Transverse colon (tissue), 4 donors: ENCODE measurements around the gene SMIM36. TPM values are rescaled to one million over a fixed set of nuclear protein-coding genes. Genes with fewer than 3 reads are reported as not detected.

Experiments
- DNase-seq: peaks from one replicate; pipeline ENCODE4 v3.0.0-alpha.2; 2019
- H3K27ac ChIP-seq, 4 donors: fragments of 200-600 bp; sonication (generic); 2 replicates each; pipeline ENCODE4 v1.5.1; 2016 to 2018; ENCODE audit warnings: inconsistent platforms in 4 of 4
- H3K27me3 ChIP-seq: fragments of 200-600 bp; sonication (generic); 2 replicates; pipeline ENCODE4 v1.5.1; 2017; ENCODE audit warnings: inconsistent platforms
- H3K36me3 ChIP-seq, 4 donors: fragments of 200-600 bp; sonication (generic); 2 replicates each; pipeline ENCODE4 v1.5.1; 2017 to 2019; ENCODE audit warnings: inconsistent platforms in 4 of 4
- H3K4me1 ChIP-seq, 4 donors: fragments of 200-600 bp; sonication (generic); 2 replicates each; pipeline ENCODE4 v1.5.1; 2017 to 2020; ENCODE audit warnings: inconsistent platforms in 4 of 4
- H3K4me3 ChIP-seq, 4 donors: fragments of 200-600 bp; sonication (generic); 1 replicate in 1 of 4; 2 replicates in 3 of 4; pipeline versions ENCODE4 v1.5.1 to v1.6.1; 2017 to 2019; ENCODE audit warnings: inconsistent platforms in 4 of 4
- H3K9me3 ChIP-seq, 2 donors: fragments of 200-600 bp; sonication (generic); 2 replicates each; pipeline ENCODE4 v1.5.1; 2017 to 2019; ENCODE audit warnings: inconsistent platforms in 2 of 2
- EP300 ChIP-seq: sonication (generic); formaldehyde crosslinking; IDR thresholded peaks from one replicate; pipeline ENCODE4 v1.6.1; 2017; ENCODE audit warnings: antibody characterized with exemption, low read depth
- POLR2A ChIP-seq: fragments of 450-650 bp; IDR thresholded peaks from one replicate; pipeline ENCODE4 v1.6.1; 2016; ENCODE audit warnings: antibody characterized with exemption, mild to moderate bottlenecking, moderate library complexity
- POLR2AphosphoS5 ChIP-seq, 3 donors: sonication (generic); formaldehyde crosslinking; IDR thresholded peaks; one replicate each; pipeline ENCODE4 v1.6.1; 2016; ENCODE audit warnings: antibody characterized with exemption in 3 of 3
- WGBS, 2 donors: methylation state at CpG; one replicate each; pipeline ENCODE4 v1.1.5; 2018; ENCODE audit warnings: low coverage in 1 of 2; 5-methylcytosine and 5-hydroxymethylcytosine counted together
- in situ Hi-C, 4 donors: fragments of 200-750 bp; cut with MboI; loops; one replicate each; pipeline versions ENCODE4 v1.15.0 to v1.15.1; 2017; ENCODE audit warnings: low sequenced_read_pairs in 3 of 4, low pct_ligation_motif_present in 1 of 4, low pct_unique_long_range_greater_than_20kb in 1 of 4
- intact Hi-C: fragments of 100-400 bp; cut with DNase I; formaldehyde crosslinking; loops from one replicate; pipeline ENCODE4 v1.15.1; 2023; ENCODE audit warnings: low total_unique reads
- total RNA-seq, 4 donors: library from RNA; depleted of rRNA; stranded (reverse); fragments of >200 nt; gene quantifications; one replicate each; pipeline ENCODE4 v1.1.0, GENCODE V29; 2016
- TF ChIP-seq, protein P1 (sequence below), 5 experiments: fragments of 200-600 bp in 3 of 5; fragments of 450-650 bp in 2 of 5; sonication (generic) in 3 of 5; IDR thresholded peaks; 1 replicate in 2 of 5; 2 replicates in 3 of 5; pipeline ENCODE4 v1.5.1; 2016 to 2017; ENCODE audit warnings: antibody characterized with exemption in 5 of 5, inconsistent platforms in 3 of 5, mild to moderate bottlenecking in 2 of 5, moderate library complexity in 1 of 5

The SMIM36 gene
- total RNA-seq, 4 donors from 2014 or later: not detected

DNA sequence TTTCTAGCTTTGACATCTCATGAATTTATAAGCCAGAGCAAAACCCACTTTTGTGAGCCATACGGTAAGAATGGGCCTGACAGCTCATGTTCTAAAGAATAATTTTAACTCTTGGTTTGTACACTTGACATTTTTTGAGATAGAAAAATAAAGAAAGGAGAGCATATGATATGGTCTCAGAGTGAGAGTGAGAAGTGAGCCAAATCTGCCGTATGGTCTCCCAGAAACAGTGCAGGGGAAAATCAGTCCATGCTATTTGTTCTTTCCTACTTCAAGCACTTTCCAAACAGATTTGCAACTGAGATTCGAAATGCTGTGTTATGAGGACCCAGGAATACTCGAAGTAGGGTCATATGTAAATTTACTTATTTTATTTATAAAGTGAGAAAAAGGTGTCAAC, 20.9 kb downstream of the SMIM36 start:
- no peak for TF ChIP-seq EP300
- TF ChIP-seq, protein P1, sequence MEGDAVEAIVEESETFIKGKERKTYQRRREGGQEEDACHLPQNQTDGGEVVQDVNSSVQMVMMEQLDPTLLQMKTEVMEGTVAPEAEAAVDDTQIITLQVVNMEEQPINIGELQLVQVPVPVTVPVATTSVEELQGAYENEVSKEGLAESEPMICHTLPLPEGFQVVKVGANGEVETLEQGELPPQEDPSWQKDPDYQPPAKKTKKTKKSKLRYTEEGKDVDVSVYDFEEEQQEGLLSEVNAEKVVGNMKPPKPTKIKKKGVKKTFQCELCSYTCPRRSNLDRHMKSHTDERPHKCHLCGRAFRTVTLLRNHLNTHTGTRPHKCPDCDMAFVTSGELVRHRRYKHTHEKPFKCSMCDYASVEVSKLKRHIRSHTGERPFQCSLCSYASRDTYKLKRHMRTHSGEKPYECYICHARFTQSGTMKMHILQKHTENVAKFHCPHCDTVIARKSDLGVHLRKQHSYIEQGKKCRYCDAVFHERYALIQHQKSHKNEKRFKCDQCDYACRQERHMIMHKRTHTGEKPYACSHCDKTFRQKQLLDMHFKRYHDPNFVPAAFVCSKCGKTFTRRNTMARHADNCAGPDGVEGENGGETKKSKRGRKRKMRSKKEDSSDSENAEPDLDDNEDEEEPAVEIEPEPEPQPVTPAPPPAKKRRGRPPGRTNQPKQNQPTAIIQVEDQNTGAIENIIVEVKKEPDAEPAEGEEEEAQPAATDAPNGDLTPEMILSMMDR (IDR thresholded peaks at IDR 0.05): no peak
- TF ChIP-seq POLR2AphosphoS5 (IDR thresholded peaks at IDR 0.05): no peak
- intact Hi-C loops (no loop called here), in situ Hi-C loops (no loop called here)
- H3K4me1 ChIP-seq: peaks cover 0 to 14% (median under 1%) of the 10 kb centered on the region in 4 donors
- no peaks in the 10 kb centered on the region for H3K9me3 ChIP-seq
- no peak overlapping the region for H3K4me3 ChIP-seq
- H3K27me3 ChIP-seq: no peaks in the 10 kb centered on the region
- H3K27ac ChIP-seq: no peak overlapping the region
- DNase-seq: no peak
- 83 to 84% methylated on average over 4 of the region's 4 CpGs for WGBS, 2 donors
- no peaks in the 10 kb centered on the region for H3K36me3 ChIP-seq

DNA sequence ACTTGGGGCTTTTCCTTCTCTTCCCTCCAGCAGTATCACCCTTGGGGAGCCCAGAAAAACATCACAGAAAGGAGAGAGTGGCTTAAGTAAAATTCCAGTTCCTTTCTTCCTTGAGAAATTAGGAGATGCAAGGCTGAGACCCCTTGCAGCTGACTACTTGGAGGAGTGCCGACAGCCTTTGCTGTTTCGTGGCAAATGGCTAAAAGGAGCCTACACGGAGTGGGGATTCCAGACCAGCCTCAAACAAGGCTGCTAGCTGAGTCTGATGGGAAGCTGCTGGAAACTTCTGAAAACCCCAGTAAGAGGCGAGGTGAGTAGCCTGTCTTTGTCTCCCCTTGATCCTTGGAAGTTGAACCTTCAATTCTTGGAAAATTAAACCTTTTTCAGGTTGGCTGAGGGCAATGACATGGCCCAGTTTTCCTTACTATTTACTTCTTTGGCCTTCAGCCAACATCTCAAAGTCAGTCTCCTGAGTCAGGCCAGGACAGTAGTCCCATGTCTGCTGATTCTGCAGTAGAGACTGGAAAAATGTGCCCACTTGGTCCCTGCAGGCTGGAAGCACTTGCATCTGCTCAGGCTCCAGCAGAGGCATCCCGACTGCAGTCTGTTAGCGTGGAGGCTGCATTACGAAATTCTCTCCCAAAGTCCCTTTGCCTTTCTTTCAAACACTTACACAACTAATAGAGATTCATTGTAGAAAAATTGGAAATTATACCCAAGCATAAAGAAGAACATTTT, 23.4 kb downstream of the SMIM36 start:
- Histone ChIP-seq H3K27me3 (no peaks in the 10 kb centered on the region), H3K4me3 (no peak overlapping the region), H3K4me1 (peaks cover 0 to 7% (median 0%) of the 10 kb centered on the region in 4 donors), H3K36me3 (no peaks in the 10 kb centered on the region), H3K27ac (no peak overlapping the region), H3K9me3 (no peaks in the 10 kb centered on the region)
- 82% methylated on average over 3 to 7 of the region's 7 CpGs for WGBS, 2 donors
- DNase-seq: no peak
- intact Hi-C loops: no loop called here
- TF ChIP-seq EP300 (no peak), POLR2AphosphoS5 (IDR thresholded peaks at IDR 0.05) (no peak), POLR2A (no peak)
- TF ChIP-seq, protein P1 (IDR thresholded peaks at IDR 0.05): no peak
- in situ Hi-C loops: no loop called here

DNA sequence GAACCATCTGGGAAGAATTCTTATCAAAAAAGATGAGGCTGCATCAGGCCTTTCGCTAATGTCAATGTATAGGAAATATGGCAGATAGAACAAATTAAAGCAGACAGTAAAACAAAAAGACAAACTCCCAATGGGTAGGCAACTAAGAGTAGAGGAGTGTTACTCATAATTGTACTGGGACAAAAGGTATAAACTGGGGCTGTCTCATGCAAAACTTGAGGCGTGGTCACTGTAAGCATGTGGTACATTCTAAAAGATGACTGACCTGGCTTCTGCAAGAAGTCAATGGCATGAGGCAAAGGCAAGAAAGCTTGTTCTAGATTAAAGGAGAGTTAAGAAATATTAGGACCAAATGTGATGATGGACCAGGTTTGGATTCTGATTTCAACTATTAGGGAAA, 26.7 kb downstream of the SMIM36 start:
- no peaks in the 10 kb centered on the region for H3K36me3 ChIP-seq
- in situ Hi-C loops: no loop called here
- no peak overlapping the region for H3K27ac ChIP-seq
- peaks cover 0 to 7% (median 0%) of the 10 kb centered on the region in 4 donors for H3K4me1 ChIP-seq
- 94 to 95% methylated on average over 2 of the region's 2 CpGs for WGBS, 2 donors
- no peak for DNase-seq
- intact Hi-C loops: no loop called here
- no peaks in the 10 kb centered on the region for H3K9me3 ChIP-seq
- H3K27me3 ChIP-seq: no peaks in the 10 kb centered on the region
- TF ChIP-seq EP300 (no peak), POLR2AphosphoS5 (IDR thresholded peaks at IDR 0.05) (no peak), POLR2A (no peak)
- TF ChIP-seq, protein P1 (IDR thresholded peaks at IDR 0.05): no peak
- no peak overlapping the region for H3K4me3 ChIP-seq

DNA sequence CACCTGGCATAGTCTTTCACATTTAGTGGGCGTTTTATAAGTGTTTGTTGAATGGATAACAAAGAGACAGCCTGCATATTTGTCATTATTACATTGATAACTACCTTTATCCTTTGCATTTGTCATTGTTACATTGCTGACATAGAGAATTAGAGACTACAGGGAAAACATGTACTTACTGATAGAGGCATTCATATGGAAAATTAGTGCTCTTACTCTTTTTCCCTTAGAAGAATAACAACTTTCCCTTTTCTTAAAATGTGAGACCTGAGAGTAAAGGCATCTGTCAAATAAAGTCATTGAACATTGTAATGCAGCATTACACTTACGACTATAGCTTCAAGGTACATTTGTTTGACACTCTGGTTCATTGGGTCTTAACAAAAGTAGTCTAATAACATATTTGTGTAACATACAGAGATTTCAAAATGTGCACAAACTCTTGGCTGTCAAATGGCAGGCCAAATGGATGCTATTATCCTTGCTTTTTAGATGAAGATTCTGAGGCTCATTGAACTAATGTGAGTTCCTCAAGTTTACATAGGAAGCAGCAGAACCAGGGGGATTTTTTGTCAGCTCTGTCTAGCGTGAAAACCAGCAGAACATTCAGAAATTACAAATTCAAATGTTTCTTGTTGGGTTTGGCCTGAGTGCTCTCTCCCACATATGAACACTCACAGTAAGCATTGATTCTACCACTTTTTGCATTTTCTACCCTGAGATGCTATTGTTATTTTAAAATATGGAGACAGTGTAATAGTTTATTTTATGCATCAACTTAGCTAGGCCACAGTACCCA, 28.5 kb downstream of the SMIM36 start:
- TF ChIP-seq POLR2A: no peak
- H3K36me3 ChIP-seq: no peaks in the 10 kb centered on the region
- WGBS, 2 donors: 81 to 86% methylated on average over 3 of the region's 3 CpGs
- H3K4me1 ChIP-seq: peaks cover 0 to 5% (median 0%) of the 10 kb centered on the region in 4 donors
- H3K4me3 ChIP-seq: no peak overlapping the region
- intact Hi-C loops (no loop called here), in situ Hi-C loops (no loop called here)
- H3K27me3 ChIP-seq: no peaks in the 10 kb centered on the region
- H3K9me3 ChIP-seq: no peaks in the 10 kb centered on the region
- H3K27ac ChIP-seq: no peak overlapping the region
- no peak for DNase-seq
